Sigmoid colon (tissue), 7 donors: Measurements from ENCODE around the gene KCNG1. TPM values are rescaled to one million over a fixed set of nuclear protein-coding genes. Genes with fewer than 3 reads are reported as not detected.
"Not testable (repeated sequence)": the region's sequence is repeated elsewhere in the genome, so short reads cannot be mapped to it uniquely, and the experiment has no call there.

Experiments used
- DNase-seq: peaks from one replicate; pipeline ENCODE4 v3.0.0-alpha.2; 2019
- H3K27ac ChIP-seq, 4 donors: fragments of 200-600 bp; sonication (generic); one replicate each; pipeline ENCODE4 v1.5.1; 2016 to 2019; ENCODE audit warnings: mild to moderate bottlenecking in 1 of 4
- H3K27me3 ChIP-seq, 3 donors: fragments of 200-600 bp; sonication (generic); one replicate each; pipeline ENCODE4 v1.5.1; 2019; ENCODE audit warnings: mild to moderate bottlenecking in 1 of 3
- H3K36me3 ChIP-seq, 4 donors: fragments of 200-600 bp; sonication (generic); one replicate each; pipeline ENCODE4 v1.5.1; 2016 to 2019
- H3K4me1 ChIP-seq, 4 donors: fragments of 200-600 bp; sonication (generic); one replicate each; pipeline ENCODE4 v1.5.1; 2017 to 2019
- H3K4me3 ChIP-seq, 4 donors: fragments of 200-600 bp; sonication (generic); one replicate each; pipeline ENCODE4 v1.5.1; 2017 to 2019; ENCODE audit warnings: mild to moderate bottlenecking in 2 of 4, moderate library complexity in 1 of 4
- H3K9me3 ChIP-seq, 4 donors: fragments of 200-600 bp in 3 of 4; sonication (generic) in 3 of 4; one replicate each; pipeline versions ENCODE4 v1.5.1 to v1.6.1; 2013 to 2019
- EP300 ChIP-seq, 4 donors: sonication (generic); formaldehyde crosslinking; IDR thresholded peaks; one replicate each; pipeline ENCODE4 v1.6.1; 2017; ENCODE audit warnings: antibody characterized with exemption in 4 of 4
- POLR2A ChIP-seq, 2 donors: fragments of 450-650 bp; IDR thresholded peaks; one replicate each; pipeline ENCODE4 v1.6.1; 2016; ENCODE audit warnings: antibody characterized with exemption in 2 of 2, mild to moderate bottlenecking in 2 of 2, moderate library complexity in 2 of 2
- POLR2AphosphoS5 ChIP-seq, 4 donors: sonication (generic); formaldehyde crosslinking; IDR thresholded peaks; one replicate each; pipeline ENCODE4 v1.6.1; 2017; ENCODE audit warnings: antibody characterized with exemption in 4 of 4
- WGBS, 2 donors: extraction: QIAGEN DNeasy Blood & Tissue Kit; methylation state at CpG; one replicate each; pipeline ENCODE4 v1.1.7; 2013; 5-methylcytosine and 5-hydroxymethylcytosine counted together
- intact Hi-C: fragments of 100-400 bp; cut with DNase I; formaldehyde crosslinking; loops from one replicate; pipeline ENCODE4 v1.15.1; 2023
- polyA plus RNA-seq, 3 donors: library from polyadenylated mRNA; stranded (reverse); fragments of 200-250 nt; gene quantifications; one replicate each; pipeline ENCODE4 v1.2.3, GENCODE V29; 2013
- total RNA-seq, 4 donors: library from RNA; depleted of rRNA; stranded (reverse); fragments of >200 nt; gene quantifications; one replicate each; pipeline ENCODE4 v1.1.0, GENCODE V29; 2016
- TF ChIP-seq, protein P1 (sequence below), 4 experiments: fragments of 450-650 bp in 3 of 4; fragments of 200-600 bp in 1 of 4; IDR thresholded peaks; one replicate each; pipeline ENCODE4 v1.5.1; 2016 to 2019; ENCODE audit warnings: antibody characterized with exemption in 4 of 4, mild to moderate bottlenecking in 3 of 4, moderate library complexity in 2 of 4
- donor health status: healthy with polysubstance abuse.
- donor health status: Bipolar disorder and iron deficiency.
- donor health status: healthy.

Gene KCNG1
- total and polyA plus RNA-seq, 7 donors = 1.7 to 7.1 (median 3.2) TPM

DNA sequence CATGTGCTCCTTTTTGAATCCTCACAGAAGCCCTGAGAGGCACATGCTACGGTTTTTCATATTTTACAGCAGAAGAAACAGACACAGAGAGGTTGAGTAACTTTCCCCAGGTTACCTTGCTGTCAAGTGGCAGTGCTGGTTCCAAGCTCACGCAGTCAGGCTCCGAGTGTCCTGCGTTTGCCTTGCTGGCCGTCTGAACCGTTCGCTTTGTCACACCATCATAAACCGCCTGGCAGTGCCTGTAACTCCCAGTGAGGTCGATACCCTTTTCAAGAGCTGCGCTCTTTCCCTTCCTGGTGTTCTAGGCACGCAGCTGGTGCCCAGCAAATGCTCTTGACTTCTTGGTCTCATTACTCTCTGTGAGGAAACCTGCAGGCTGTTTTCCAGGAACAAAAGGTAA, 31.3 kb upstream of the KCNG1 start:
- peaks cover 0 to 2% (median 0%) of the 10 kb centered on the region in 4 donors for H3K9me3 ChIP-seq
- DNase-seq = no peak
- TF ChIP-seq, protein P1, sequence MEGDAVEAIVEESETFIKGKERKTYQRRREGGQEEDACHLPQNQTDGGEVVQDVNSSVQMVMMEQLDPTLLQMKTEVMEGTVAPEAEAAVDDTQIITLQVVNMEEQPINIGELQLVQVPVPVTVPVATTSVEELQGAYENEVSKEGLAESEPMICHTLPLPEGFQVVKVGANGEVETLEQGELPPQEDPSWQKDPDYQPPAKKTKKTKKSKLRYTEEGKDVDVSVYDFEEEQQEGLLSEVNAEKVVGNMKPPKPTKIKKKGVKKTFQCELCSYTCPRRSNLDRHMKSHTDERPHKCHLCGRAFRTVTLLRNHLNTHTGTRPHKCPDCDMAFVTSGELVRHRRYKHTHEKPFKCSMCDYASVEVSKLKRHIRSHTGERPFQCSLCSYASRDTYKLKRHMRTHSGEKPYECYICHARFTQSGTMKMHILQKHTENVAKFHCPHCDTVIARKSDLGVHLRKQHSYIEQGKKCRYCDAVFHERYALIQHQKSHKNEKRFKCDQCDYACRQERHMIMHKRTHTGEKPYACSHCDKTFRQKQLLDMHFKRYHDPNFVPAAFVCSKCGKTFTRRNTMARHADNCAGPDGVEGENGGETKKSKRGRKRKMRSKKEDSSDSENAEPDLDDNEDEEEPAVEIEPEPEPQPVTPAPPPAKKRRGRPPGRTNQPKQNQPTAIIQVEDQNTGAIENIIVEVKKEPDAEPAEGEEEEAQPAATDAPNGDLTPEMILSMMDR (IDR thresholded peaks at IDR 0.05) = no peak
- TF ChIP-seq POLR2A (IDR thresholded peaks at IDR 0.05) (no peak), EP300 (IDR thresholded peaks at IDR 0.05) (no peak), POLR2AphosphoS5 (IDR thresholded peaks at IDR 0.05) (no peak)
- peaks cover 0 to 41% (median 0%) of the 10 kb centered on the region in 3 donors for H3K27me3 ChIP-seq
- H3K4me3 ChIP-seq = no peak overlapping the region
- H3K4me1 ChIP-seq = no peaks in the 10 kb centered on the region
- WGBS, 2 donors = 49 to 61% methylated on average over 11 of the region's 11 CpGs
- intact Hi-C loops = no loop called here
- H3K27ac ChIP-seq = no peak overlapping the region
- no peaks in the 10 kb centered on the region for H3K36me3 ChIP-seq

DNA sequence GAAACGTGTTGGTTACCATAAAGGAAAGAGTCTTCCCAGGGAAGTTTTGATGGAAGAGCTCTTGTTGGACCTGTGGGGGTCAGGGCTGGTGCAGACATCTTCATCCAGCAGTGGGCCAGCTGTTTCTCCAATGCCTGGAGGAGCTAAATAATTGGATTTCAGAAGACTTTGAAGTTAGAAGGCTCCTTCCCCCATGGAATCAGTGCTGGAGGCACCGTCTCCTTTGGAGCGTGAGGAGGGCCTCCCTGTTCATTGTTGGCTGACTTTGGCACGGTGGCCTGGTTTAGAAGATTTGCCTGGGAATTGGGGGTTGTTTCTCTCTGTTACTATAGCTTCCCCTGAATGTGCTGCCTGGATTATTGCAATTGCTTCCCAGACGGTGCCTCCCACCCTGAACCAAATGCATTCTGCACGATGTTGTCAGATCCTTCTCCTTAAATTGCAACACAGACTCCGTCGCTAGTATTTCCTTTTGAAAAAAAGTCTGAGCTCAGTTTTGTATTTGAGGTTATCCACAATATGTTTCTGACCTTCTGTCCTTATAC, 27.7 kb upstream of the KCNG1 start:
- TF ChIP-seq EP300 (IDR thresholded peaks at IDR 0.05) (no peak), POLR2A (IDR thresholded peaks at IDR 0.05) (no peak), POLR2AphosphoS5 (IDR thresholded peaks at IDR 0.05) (no peak)
- TF ChIP-seq, protein P1 (IDR thresholded peaks at IDR 0.05) = no peak

DNA sequence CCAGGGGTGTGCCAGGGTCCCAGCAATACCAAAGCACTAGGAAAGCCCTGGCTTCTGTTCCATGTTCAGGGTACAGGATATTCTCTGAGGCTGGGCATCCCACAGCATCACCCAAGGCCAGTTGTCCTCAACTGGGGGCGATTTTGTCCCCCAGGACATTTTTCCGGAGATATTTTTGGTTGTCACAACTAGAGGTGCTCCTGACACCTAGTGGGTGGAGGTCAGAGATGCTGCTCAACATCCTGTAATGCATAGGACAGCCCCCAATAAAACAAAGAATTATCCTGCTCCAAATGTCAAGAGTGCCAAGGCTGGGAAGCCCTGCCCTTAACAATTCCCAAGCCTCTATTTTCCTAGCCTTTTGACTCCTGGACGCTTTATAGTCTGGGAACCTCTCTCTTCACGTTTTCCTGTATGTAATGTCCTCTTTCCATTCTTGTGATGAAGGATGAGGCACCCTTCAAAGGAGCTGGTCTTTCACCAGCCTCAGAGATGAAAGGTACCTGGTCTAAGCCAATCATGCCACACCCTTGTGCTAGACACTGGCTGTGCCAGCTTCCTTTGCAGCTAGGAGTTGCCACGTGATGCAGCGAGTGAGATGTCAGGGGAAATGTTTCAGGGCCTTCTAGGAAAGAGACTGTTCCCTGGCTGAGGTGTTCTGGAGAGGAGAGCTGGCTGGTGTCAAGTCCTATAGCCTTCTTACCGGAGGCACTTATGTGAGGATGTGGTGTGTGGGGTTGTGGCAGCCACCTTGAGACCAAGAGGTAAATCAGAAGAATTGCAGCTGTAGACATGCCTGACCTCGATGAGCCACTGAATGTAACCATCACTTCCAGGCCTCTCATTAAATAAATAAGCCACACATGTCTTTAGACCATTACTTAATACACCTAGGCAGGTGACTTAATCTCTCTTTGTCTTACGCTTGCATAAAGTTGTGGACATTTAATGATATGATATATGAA, 23.4 kb upstream of the KCNG1 start:
- no peak overlapping the region for H3K4me3 ChIP-seq
- no peak overlapping the region for H3K27ac ChIP-seq
- no peak for TF ChIP-seq EP300 (IDR thresholded peaks at IDR 0.05)
- no peak for TF ChIP-seq POLR2A (IDR thresholded peaks at IDR 0.05)
- TF ChIP-seq, protein P1 (IDR thresholded peaks at IDR 0.05) = no peak
- no peak for TF ChIP-seq POLR2AphosphoS5 (IDR thresholded peaks at IDR 0.05)
- no peaks in the 10 kb centered on the region for H3K4me1 ChIP-seq
- no peaks in the 10 kb centered on the region for H3K36me3 ChIP-seq
- H3K27me3 ChIP-seq = peaks cover 0 to 22% (median 0%) of the 10 kb centered on the region in 3 donors
- intact Hi-C loops = no loop called here
- peaks cover 0 to 6% (median 0%) of the 10 kb centered on the region in 4 donors for H3K9me3 ChIP-seq
- DNase-seq = no peak
- WGBS, 2 donors = 81 to 83% methylated on average over 9 of the region's 9 CpGs

More for the DNA sequence above, 27.7 kb upstream of the KCNG1 start:
- intact Hi-C loops = no loop called here
- H3K9me3 ChIP-seq = peaks cover 0 to 6% (median 0%) of the 10 kb centered on the region in 4 donors
- WGBS, 2 donors = 43 to 67% methylated on average over 8 of the region's 8 CpGs
- H3K27me3 ChIP-seq = peaks cover 0 to 24% (median 0%) of the 10 kb centered on the region in 3 donors
- DNase-seq = no peak
- H3K36me3 ChIP-seq = no peaks in the 10 kb centered on the region
- H3K27ac ChIP-seq = no peak overlapping the region
- H3K4me3 ChIP-seq = no peak overlapping the region
- H3K4me1 ChIP-seq = no peaks in the 10 kb centered on the region

DNA sequence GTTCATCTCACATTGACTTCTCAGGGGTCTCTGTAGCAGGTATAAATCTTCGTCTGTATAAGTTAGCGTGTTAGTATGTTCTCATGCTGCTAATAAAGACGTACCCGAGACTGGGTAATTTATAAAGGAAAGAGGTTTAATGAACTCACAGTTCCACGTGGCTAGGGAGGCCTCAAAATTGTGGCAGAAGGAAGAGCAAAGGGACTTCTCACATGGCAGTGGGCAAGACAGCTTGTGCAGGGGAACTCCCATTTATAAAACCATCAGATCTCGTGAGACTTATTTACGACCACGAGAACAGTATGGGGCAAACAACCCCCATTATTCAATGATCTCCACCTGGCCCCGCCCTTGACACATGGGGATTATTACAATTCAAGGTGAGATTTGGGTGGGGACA, 22.6 kb upstream of the KCNG1 start:
- WGBS, 2 donors = 81 to 88% methylated on average over 9 of the region's 9 CpGs
- H3K9me3 ChIP-seq, H3K36me3 ChIP-seq, H3K4me3 ChIP-seq, intact Hi-C loops, H3K4me1 ChIP-seq, H3K27ac ChIP-seq, DNase-seq: not testable (repeated sequence)
- H3K27me3 ChIP-seq = peaks cover 0 to 22% (median 0%) of the 10 kb centered on the region in 3 donors

DNA sequence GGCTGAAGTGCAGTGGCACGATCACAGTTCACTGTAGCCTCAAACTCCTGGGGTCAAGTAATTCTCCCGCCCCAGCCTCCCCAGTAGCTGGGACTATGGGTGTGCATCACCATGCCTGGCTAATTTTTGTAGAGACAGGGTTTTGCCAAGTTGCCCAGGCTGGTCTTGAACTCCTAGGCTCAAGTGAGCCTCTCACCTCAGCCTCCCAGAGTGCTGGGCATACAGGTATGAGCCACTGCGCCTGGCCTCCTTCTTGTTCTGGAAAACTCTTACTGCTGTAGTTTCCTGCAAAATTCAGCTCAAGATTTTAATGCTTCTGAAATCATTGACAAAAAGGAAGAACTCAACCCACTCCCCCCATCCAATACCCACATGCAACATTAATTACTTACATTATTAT, 21.9 kb upstream of the KCNG1 start:
- 79 to 95% methylated on average over 3 of the region's 3 CpGs for WGBS, 2 donors
- intact Hi-C loops = no loop called here
- Histone ChIP-seq H3K9me3 (peaks cover 0 to 6% (median 0%) of the 10 kb centered on the region in 4 donors), H3K4me3 (no peak overlapping the region), H3K4me1 (no peaks in the 10 kb centered on the region), H3K27ac (no peak overlapping the region), H3K27me3 (peaks cover 0 to 22% (median 0%) of the 10 kb centered on the region in 3 donors), H3K36me3 (no peaks in the 10 kb centered on the region)
- TF ChIP-seq EP300 (IDR thresholded peaks at IDR 0.05) (no peak), POLR2A (IDR thresholded peaks at IDR 0.05) (no peak), POLR2AphosphoS5 (IDR thresholded peaks at IDR 0.05) (no peak)
- TF ChIP-seq, protein P1 (IDR thresholded peaks at IDR 0.05) = no peak
- no peak for DNase-seq
